Nucleus accumbens (tissue), 56 donors: ENCODE measurements around the gene ARGLU1.
A peak's percentile ranks its signal among the peaks of the same experiment; 100 is the strongest.

Experiments
- DNase-seq, 56 donors: peaks; one replicate each; lab custom pipeline; 2025; lab: John Stamatoyannopoulos, UW

ARGLU1 gene

GRCh38 chr13:106507560-106508274 is 60.2 kb downstream of the ARGLU1 start:
- DNase-seq, result peak in 16 of 56 donors; percentile 15 to 64 (median 30)

DNA sequence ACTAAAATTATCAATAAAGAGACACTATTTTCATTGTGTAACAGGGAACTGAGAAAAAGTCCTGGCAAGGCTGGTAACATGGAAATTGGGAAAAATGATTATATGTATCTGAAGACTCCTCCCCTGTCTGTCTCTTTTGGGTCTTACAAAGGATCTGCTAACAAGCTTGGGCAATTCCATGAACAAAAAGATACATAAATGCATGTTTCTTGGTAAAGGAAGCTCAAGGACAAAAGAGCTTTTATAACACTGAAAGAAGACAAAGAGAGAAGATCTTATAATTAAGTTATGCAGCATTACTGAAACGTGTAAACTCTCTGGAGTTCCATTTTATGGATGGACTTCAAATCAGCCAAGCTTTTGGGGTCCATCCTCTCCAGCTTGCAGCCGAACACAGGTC is 61.7 kb downstream of the ARGLU1 start:
- DNase-seq, result no peak

DNA sequence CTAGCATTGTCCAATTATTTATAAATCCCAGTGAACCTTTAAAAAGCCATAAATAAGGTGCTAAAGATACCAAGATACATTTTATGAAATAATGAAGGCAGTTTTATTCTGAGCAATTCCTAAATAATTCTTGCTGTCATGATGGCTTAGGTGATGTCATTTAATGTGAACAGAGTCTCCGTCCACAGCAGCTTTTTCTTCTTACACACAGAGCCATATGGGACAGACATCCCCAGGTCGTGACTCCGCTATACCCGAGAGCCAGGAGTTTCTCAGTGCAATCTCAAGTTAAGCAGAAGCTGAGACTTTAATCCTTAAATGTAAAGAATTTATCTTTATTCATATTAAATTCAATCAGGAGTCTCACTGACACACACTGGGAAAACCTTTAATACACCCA is 62.2 kb downstream of the ARGLU1 start:
- DNase-seq, result no peak

DNA sequence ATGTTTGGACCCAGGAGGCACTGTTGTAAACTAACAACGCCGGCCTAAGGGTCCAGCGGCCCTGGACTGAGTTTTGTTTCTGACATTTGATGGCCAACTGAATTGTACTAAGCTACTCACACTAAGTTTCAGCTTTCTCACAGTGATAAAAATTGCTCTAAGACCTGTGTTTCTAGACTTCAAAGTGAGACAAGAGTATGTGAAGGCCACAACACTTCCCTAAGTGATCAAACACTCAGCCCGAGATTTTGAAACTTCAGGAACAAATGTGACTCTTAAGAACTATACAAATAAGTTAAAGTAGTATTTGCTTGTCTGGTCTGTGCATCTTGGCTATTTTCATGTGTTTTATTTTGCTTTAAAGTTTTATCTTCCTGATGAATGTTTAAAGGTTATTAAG is 62.6 kb downstream of the ARGLU1 start:
- DNase-seq, result no peak

GRCh38 chr13:106503730-106504453 is 64.0 kb downstream of the ARGLU1 start:
- no peak for DNase-seq

- no peak for DNase-seq
These were observed 64.7 kb downstream of the ARGLU1 start for GRCh38 chr13:106503272-106503671.

DNA sequence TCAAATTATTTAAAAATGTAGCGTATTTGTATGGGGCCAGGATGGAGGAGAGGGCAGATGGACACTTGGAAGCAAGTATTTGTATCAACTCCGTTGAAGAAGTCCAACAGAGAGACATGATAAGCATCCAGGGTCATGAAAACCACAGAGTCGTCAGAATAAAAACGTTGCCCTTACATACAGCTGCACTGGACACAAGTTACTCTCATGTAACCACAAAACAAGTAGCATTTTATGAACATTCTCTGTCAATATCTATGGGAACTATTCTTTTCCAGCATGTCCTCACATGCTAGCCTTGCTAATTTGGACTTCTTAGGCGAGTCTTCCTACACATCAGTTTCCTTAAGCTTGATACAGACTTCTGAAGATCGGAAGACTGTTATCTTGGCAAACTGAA is 67.5 kb downstream of the ARGLU1 start:
- DNase-seq, result no peak

GRCh38 chr13:106499896-106500295 is 68.0 kb downstream of the ARGLU1 start:
- no peak for DNase-seq

DNA sequence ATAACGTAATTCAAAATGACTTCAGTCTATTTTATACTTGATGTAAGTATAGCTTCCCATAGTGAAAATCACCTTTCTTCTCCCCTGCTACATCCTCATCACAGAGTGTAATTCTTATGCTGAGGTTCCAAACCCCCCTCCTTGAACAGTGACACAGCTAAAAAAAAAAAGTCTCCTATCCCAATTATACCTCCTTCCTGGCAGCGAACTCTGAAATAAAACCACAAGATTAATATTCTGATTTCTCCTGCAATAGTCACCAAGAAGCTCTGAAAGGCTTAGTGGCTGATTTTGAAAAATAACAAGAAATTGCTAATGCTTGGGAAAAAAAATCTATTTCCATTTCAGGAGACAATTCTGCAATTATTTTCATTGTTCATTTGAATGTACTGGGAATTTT is 68.8 kb downstream of the ARGLU1 start:
- no peak for DNase-seq

DNA sequence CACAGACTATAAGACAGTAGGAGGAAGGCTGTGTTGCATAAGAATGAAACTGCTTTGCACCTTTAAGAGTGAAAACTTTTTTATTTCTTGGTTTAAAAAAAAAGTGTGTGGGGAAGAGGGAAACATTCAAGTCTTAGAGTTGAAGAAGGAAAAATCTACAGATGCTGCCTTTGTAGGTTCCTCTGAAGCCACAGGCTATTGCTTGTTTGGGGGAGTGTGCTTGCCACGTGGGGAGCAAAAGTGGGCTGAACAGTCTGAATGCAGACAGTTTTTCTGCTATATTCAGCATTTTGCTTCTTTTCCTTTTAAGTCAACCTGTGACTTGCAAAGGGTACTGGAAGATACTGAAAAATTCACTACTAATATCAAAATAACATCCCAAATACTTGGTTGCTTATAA is 69.4 kb downstream of the ARGLU1 start:
- DNase-seq, result peak in 6 of 56 donors; percentile 6 to 48 (median 30)

DNA sequence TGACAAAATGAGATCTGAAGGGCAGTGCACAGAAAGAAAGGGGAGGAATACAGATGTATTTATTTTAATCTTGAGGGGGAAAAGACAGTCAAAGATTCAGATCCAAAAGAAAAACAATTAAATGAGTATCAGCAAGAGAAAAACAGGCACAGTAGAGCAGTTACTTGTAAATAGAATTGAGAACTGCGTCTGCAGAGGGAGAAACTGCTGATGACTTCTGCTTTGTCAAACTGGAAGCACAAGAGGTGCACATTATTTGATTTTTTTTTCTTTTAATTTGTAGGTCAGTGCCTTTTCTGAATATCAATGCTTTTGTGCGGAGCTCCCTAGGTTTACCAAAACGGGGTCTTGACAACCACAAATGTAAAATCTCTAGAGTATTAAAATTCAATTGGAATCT is 69.8 kb downstream of the ARGLU1 start:
- no peak for DNase-seq

- DNase-seq, result no peak
These were observed 70.9 kb downstream of the ARGLU1 start for GRCh38 chr13:106497079-106497478.

- peak in 1 of 56 donors; percentile 12 for DNase-seq
These were observed 71.6 kb downstream of the ARGLU1 start for GRCh38 chr13:106496072-106496997.

- no peak for DNase-seq
These were observed 73.0 kb downstream of the ARGLU1 start for GRCh38 chr13:106494936-106495335.

DNA sequence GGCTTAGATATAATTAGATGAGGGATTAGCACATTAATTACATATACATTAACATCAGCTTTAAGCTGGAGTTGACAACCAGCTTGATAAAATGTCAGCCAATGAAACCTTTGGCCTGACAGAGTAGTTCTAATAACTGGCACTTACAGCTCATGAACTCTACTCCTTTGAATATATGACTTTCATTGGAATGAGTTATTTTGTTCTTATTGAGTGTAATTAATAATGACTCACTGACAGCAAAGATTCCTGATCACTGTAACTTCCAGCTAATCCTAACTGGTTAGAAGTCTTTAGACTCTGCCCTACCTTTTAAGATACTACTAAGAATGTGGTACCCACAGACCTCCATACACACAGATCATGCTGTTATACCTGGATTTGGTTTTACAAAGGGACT is 73.4 kb downstream of the ARGLU1 start:
- no peak for DNase-seq

DNA sequence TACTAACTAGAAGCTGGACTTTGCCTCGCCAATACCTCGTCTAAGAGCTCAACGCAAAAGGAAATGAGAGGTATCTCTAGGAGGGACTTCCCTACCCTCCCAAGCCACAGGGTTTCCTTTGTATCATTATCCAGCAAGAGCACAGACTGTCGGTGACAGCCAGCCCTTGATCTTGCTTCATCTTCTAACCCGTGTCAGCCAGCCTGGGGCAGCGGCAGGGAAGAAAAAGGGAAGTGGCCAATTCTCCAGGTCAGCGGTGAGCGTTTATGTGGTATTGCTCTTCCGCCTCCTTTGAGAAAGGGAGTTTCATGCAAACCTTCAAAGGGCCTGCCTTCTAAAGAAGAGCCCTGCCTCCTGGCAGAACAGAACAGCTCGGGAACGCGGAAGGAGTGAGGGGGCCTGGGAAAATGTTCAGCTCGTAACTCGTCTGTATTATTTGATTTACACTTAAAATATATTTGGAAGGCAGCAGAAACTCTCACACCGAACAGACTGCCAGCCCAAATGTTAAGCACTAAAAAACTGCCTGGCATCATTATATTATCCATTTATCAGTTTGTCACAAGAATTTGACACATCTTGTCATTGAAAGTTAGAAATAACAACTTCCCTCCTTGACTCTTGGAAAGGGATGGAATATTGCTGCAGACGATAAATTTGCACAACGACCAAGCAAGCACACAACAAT is 74.3 kb downstream of the ARGLU1 start:
- peak in 3 of 56 donors; percentile 14 to 25 (median 20) for DNase-seq

- DNase-seq, result peak in 2 of 56 donors; percentile 47 to 49
These were observed 75.1 kb downstream of the ARGLU1 start for GRCh38 chr13:106492588-106493475.

DNA sequence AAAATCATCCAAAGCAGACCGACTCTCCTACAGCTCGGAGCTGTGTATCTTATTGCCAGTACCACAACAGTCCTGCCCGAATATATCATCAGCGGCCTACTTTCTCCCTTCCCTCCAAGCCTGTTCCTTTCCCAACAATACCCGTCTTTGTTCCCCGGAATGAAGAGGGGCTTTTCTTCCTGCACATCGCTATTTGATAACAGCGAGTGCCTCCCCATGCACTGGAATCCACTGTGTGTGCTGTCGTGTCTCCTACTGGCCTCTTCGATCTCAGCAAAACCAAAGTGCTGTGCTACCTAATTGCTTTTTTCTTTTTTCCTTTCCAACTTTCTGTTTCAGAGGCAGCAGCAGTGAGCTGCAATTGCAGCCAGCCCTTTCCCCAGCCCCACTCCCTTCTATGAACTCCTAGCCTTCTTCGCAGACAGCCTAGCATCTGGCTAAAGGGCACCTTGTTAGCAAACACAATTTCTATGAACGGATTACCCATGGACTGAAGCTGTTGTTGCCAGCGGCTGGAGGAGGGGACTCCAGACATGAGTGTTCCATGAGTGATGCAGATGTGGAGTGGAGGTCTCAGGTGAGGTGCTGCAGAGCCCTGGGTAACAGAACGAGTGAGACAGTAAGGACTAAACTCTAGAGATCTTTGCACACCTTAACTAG is 75.9 kb downstream of the ARGLU1 start:
- peak in 54 of 56 donors; percentile 10 to 87 (median 62) for DNase-seq
